ENCODE measurements around the gene SWAP70.
A peak's percentile ranks its signal among the peaks of the same experiment; 100 is the strongest.
"Not testable (repeated sequence)": the region's sequence is repeated elsewhere in the genome, so short reads cannot be mapped to it uniquely, and the experiment has no call there.

The SWAP70 gene

GRCh38 chr11:9693801-9694553, 30.1 kb downstream of the SWAP70 start:
- no peak for DNase-seq

GRCh38 chr11:9695228-9695627, 31.4 kb downstream of the SWAP70 start:
- not testable (repeated sequence) for DNase-seq

- DNase-seq, result no peak
These were observed 33.9 kb downstream of the SWAP70 start for GRCh38 chr11:9697766-9698165.

GRCh38 chr11:9700105-9700801, 36.4 kb downstream of the SWAP70 start:
- DNase-seq, result no peak

- DNase-seq, result no peak
These were observed 37.9 kb downstream of the SWAP70 start for GRCh38 chr11:9701799-9702198.

- no peak for DNase-seq
These were observed 39.4 kb downstream of the SWAP70 start for GRCh38 chr11:9703280-9703679.

GRCh38 chr11:9704037-9704436, 40.2 kb downstream of the SWAP70 start:
- DNase-seq, result no peak

- DNase-seq, result no peak
These were observed 40.7 kb downstream of the SWAP70 start for GRCh38 chr11:9704620-9705019.

GRCh38 chr11:9705361-9705760, 41.5 kb downstream of the SWAP70 start:
- not testable (repeated sequence) for DNase-seq

- DNase-seq, result no peak
These were observed 44.7 kb downstream of the SWAP70 start for GRCh38 chr11:9708544-9708943.

GRCh38 chr11:9710223-9710622, 46.3 kb downstream of the SWAP70 start:
- no peak for DNase-seq

- no peak for DNase-seq
These were observed 47.0 kb downstream of the SWAP70 start for GRCh38 chr11:9710852-9711251.

GRCh38 chr11:9711454-9712307, 47.8 kb downstream of the SWAP70 start:
- DNase-seq, result no peak

- no peak for DNase-seq
These were observed 50.5 kb downstream of the SWAP70 start for GRCh38 chr11:9714272-9714940.

- DNase-seq, result peak in 1 of 5 donors; percentile 62
These were observed 52.6 kb downstream of the SWAP70 start for GRCh38 chr11:9716275-9717039.

- no peak for DNase-seq
These were observed 53.1 kb downstream of the SWAP70 start for GRCh38 chr11:9717040-9717357.

- no peak for DNase-seq
These were observed 53.8 kb downstream of the SWAP70 start for GRCh38 chr11:9717719-9718118.

GRCh38 chr11:9718147-9718546, 54.3 kb downstream of the SWAP70 start:
- DNase-seq, result no peak

- no peak for DNase-seq
These were observed 55.9 kb downstream of the SWAP70 start for GRCh38 chr11:9719566-9720289.

- no peak for DNase-seq
These were observed 56.4 kb downstream of the SWAP70 start for GRCh38 chr11:9720290-9720630.

GRCh38 chr11:9722023-9722422, 58.1 kb downstream of the SWAP70 start:
- DNase-seq, result no peak

GRCh38 chr11:9722893-9723292, 59.0 kb downstream of the SWAP70 start:
- no peak for DNase-seq
